Skeletal muscle satellite cell (primary cell): ENCODE results near the gene PTPRH.

ENCODE experiments used
- H3K27me3 ChIP-seq: 2 replicates; pipeline ENCODE4 v1.7.0; 2013; ENCODE audit warnings: low read length; ENCODE audit not compliant: control insufficient read depth, insufficient read depth
- H3K36me3 ChIP-seq: 2 replicates; pipeline ENCODE4 v1.7.0; 2013; ENCODE audit warnings: mild to moderate bottlenecking, control low read depth, low read length; ENCODE audit not compliant: insufficient read depth
- H3K4me1 ChIP-seq: 2 replicates; pipeline ENCODE4 v1.7.0; 2013; ENCODE audit warnings: low read length; ENCODE audit not compliant: control insufficient read depth, insufficient read depth
- H3K4me2 ChIP-seq: 2 replicates; pipeline ENCODE4 v1.7.0; 2013; ENCODE audit warnings: mild to moderate bottlenecking, low read length
- H3K4me3 ChIP-seq: 2 replicates; pipeline ENCODE4 v1.7.0; 2013; ENCODE audit warnings: low read length
- H3K9ac ChIP-seq: 2 replicates; pipeline ENCODE4 v1.7.0; 2013; ENCODE audit warnings: mild to moderate bottlenecking, low read depth, low read length, moderate library complexity
- H3K9me3 ChIP-seq: replicated peaks from 2 replicates; pipeline ENCODE4 v1.7.0; 2013; ENCODE audit warnings: mild to moderate bottlenecking, control low read depth, low read length

The PTPRH gene

DNA sequence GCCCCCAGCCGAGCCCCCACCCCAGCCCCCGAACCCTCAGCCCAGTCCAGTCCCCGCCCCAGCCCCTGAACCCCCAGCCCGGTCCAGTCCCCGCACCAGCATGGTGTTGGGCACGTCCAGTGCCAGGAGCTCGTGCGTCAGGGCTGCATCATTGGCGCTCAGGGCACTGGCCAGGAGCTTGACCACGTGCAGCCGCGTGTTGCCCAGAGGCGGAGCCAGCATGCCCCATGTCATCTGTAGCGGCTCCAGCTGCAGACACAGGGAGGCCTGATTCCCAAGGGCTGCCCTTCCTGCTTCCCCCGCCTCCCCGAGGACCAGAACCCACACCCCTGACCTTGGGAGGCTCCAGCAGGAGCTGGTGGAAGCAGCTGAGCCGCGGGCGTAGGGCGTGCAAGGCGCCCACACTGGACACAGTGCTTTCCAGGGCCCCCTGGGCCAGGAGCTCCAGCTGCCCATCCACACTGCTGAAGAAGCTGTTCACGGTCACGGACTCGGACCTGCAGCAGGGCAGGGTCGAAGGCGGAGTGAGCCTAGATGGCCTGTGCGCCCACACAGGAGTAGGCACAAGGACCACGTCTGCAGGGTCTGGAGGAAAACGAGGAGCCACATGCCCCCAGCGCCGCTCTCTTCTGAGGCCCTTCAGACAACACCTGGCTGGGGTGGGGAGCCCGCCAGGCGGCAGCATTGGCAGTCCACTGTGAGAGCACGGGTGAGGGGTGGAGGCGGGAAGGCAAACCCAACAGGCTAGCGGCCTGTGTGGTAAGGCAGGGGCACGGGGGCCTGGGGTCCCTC lies 32.0 kb upstream of the PTPRH start:
- Histone ChIP-seq H3K4me1 (no peaks in the 10 kb centered on the region), H3K36me3 (peaks cover 73% of the 10 kb centered on the region), H3K9me3 (no peaks in the 10 kb centered on the region), H3K4me3 (no peak overlapping the region), H3K4me2 (no peak overlapping the region), H3K9ac (no peak overlapping the region), H3K27me3 (no peaks in the 10 kb centered on the region)

DNA sequence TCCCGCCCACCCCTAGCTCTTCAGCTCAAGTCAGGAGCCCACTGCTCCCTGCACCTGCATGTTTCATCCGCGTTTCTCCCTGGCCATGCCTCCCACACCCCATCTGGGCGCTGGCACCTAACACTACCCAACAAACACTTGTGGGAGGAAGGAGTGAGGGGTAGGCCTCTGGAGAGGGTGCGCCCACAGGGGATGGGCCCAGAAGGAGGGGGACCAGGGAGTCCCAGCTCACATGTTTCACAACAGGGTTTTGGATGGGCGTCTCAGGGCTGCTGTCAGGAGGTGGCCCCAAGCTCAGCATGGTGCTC lies 31.4 kb upstream of the PTPRH start:
- Histone ChIP-seq H3K4me3 (no peak overlapping the region), H3K27me3 (no peaks in the 10 kb centered on the region), H3K4me1 (no peaks in the 10 kb centered on the region), H3K9ac (no peak overlapping the region), H3K9me3 (no peaks in the 10 kb centered on the region), H3K4me2 (no peak overlapping the region), H3K36me3 (peaks cover 72% of the 10 kb centered on the region)

DNA sequence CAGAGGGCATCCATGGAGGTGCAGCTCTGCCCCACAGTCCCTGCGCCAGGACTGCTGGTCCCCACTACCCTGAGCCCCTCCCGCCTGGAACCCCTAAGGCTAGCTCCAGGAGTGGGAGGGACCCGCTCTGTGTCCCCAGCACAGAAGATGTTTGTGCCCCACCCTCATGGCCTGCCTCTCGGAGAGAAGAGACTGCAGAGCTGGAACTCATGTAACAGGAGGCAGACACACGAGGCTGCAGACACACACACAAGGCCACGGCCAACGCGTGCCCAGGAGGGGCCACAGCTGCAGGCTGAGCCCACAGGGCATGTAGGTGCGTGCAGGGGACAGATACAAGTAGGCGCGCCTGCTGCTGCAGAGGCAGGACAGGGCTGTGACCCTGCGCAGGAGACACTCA lies 29.7 kb upstream of the PTPRH start:
- H3K4me1 ChIP-seq: no peaks in the 10 kb centered on the region
- H3K4me3 ChIP-seq: no peak overlapping the region
- no peaks in the 10 kb centered on the region for H3K9me3 ChIP-seq
- H3K4me2 ChIP-seq: no peak overlapping the region
- H3K9ac ChIP-seq: no peak overlapping the region
- H3K27me3 ChIP-seq: no peaks in the 10 kb centered on the region
- H3K36me3 ChIP-seq: peaks cover 58% of the 10 kb centered on the region

DNA sequence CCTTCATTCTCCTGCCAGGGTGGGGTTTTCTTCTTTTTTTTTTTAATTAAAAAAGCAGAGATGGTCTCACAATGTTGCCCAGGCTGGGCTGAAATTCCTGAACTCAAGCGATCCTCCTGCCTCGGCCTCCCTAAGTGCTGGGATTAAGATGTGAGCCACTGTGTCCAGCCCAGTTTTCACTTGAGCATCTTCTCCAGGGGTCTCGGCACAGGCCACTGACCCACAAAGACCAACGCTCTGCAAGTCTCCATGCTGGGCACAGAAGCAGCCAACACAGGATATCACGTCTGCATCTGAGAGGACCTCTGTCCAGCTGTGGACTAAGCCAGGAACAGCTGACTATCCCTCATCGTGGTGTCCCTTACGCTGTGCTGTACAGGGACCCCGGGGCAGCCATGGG lies 28.7 kb upstream of the PTPRH start:
- H3K4me1 ChIP-seq: no peaks in the 10 kb centered on the region
- no peak overlapping the region for H3K9ac ChIP-seq
- H3K4me3 ChIP-seq: no peak overlapping the region
- H3K36me3 ChIP-seq: peaks cover 61% of the 10 kb centered on the region
- H3K4me2 ChIP-seq: no peak overlapping the region
- H3K27me3 ChIP-seq: no peaks in the 10 kb centered on the region
- no peaks in the 10 kb centered on the region for H3K9me3 ChIP-seq

DNA sequence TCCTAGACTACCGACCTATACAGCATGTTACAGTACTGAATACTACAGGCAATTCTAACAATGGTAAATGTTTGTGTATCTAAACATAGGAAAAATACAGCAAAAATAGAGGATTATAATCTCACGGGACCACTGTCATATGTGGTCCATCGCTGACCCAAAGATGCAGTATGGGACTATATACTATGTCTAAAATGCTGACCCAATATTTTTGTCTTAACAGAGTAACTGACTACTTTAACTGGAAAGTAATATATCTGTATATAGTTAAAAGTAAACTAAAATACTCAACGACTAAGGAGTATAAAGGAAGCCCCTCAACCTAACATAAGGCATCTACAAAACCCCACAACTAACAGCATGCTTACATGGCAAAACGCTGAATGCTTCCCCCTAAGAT lies 23.7 kb upstream of the PTPRH start:
- H3K9me3 ChIP-seq: no peaks in the 10 kb centered on the region
- H3K36me3 ChIP-seq: peaks cover 60% of the 10 kb centered on the region
- H3K9ac ChIP-seq: no peak overlapping the region
- H3K4me1 ChIP-seq: no peaks in the 10 kb centered on the region
- no peaks in the 10 kb centered on the region for H3K27me3 ChIP-seq
- H3K4me3 ChIP-seq: no peak overlapping the region
- H3K4me2 ChIP-seq: no peak overlapping the region

DNA sequence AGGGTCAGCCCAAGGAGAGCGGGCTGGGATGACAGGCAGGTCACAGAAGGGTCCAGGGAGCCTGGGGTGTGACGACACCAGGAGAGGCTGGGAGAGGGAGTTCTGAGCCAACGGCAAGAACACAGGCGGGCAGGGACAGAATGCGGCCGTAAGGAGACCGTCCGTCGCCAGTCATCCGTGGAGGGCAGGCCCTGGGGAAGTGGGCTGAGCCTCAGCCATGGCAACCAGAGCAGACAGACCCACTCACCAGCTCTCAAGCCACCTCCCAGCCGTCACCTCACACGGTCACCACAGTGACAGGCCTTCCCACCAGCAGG lies 22.9 kb upstream of the PTPRH start:
- no peak overlapping the region for H3K9ac ChIP-seq

DNA sequence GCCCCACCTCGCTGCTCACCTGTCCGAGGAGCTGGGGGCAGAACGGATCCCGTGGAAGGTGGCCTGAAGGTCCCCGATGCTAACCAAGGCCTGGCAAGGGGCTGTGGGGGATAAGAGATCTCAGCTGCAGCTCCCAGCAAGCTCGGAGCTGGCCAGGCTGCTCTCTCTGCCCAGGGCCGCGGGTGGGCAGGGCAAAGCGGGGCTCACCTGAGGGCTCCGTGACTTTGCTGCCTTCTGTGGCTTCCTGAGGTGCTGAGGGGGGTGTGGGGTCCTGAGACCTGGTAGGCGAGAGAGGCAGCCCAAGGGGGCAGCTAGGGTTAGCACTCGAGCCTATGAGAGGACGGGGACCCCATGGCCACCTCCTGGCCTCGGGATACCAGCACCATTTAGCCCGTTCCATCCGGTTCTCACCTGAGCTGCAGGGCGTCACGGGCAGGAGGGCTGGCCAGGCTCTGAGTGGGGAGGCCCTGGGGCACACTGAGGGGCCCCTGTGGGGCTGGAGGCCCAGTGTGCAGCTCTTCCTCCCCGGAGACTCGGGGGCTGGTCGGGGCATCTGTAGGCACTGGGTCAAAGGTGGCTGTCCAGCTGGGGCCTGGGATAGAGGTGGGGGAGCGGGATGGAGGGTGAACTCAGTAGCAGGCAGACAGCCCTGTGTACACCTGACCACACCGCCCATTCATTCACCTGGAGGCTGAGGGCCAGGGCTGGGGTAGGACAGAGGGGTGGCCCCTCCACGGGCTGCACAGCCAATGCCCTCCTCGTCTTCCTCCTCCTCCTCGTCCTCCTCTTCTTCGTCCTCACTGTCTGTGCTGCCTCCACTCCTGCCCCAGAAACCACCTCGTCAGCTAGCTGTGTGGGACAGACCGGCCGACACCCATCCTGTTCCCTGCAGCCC lies 22.3 kb upstream of the PTPRH start:
- Histone ChIP-seq H3K36me3 (peaks cover 58% of the 10 kb centered on the region), H3K9ac (no peak overlapping the region), H3K27me3 (no peaks in the 10 kb centered on the region)

More for the DNA sequence above, 22.9 kb upstream of the PTPRH start:
- H3K4me2 ChIP-seq: no peak overlapping the region
- no peak overlapping the region for H3K4me3 ChIP-seq
- H3K27me3 ChIP-seq: no peaks in the 10 kb centered on the region
- H3K36me3 ChIP-seq: peaks cover 57% of the 10 kb centered on the region
- no peaks in the 10 kb centered on the region for H3K4me1 ChIP-seq
- no peaks in the 10 kb centered on the region for H3K9me3 ChIP-seq

DNA sequence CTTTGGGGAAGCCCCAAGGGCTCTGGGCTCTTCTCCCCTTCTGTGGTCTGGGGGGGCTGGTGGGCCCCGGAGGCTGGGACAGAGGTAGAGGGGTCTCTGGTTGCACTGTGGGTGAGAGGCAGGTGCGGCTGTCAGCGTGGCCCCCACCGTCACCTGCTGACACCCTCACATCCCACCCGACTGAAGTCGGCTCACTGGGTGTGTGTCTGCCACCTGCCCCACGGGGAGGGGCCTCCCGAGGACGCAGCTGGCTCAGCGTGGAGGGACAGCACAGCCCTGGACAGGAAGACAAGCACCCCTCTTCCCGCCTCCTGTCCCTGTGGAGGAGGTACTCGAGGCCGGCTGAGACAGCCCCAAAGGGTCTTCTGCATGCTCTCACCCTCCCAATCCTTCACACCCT lies 21.5 kb upstream of the PTPRH start:
- H3K4me2 ChIP-seq: no peak overlapping the region
- H3K36me3 ChIP-seq: peaks cover 54% of the 10 kb centered on the region
- H3K4me1 ChIP-seq: no peaks in the 10 kb centered on the region
- no peak overlapping the region for H3K9ac ChIP-seq
- no peaks in the 10 kb centered on the region for H3K9me3 ChIP-seq
- no peak overlapping the region for H3K4me3 ChIP-seq
- no peaks in the 10 kb centered on the region for H3K27me3 ChIP-seq

More for the DNA sequence above, 22.3 kb upstream of the PTPRH start:
- H3K4me2 ChIP-seq: no peak overlapping the region
- H3K4me1 ChIP-seq: no peaks in the 10 kb centered on the region
- H3K9me3 ChIP-seq: no peaks in the 10 kb centered on the region
- no peak overlapping the region for H3K4me3 ChIP-seq

DNA sequence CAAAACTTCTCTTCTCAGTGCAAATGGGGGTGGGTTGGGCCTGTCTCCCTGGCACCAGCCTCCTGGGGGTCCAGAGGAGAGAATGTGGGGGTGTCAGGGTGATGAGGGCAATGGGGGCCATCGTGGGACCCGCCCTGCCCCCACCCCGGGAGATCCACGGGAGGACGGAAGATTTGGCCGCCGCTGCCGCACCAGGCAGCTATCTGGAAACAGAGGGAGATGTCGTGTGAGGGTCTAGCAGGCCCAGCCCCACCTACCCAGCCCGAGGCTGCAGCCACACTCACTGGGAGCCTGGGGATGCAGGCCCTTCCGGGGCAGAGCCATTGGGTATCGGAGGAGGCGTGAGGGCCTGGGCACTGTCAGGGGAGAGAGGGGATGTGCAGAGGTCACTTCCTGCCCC lies 21.0 kb upstream of the PTPRH start:
- H3K36me3 ChIP-seq: peaks cover 54% of the 10 kb centered on the region
- H3K9ac ChIP-seq: no peak overlapping the region

DNA sequence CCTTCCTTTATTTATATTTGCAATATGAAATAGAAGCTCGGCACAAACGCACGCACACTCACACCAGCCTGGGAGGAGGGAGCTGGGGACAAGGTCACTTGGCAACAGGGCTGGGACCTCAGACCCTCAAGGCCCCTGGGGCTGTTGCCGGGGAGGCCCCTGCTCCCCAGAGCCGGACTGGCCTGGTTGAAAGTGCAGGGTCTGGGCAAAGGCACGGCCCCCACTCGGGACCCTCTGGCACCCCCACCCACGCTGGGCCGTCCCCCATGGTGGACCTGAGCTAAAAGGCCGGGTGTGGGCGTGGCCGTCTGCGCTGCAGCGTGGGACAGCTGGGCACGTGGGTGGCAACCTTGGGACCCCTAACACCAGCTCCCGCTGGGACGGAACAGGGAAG lies 20.5 kb upstream of the PTPRH start:
- Histone ChIP-seq H3K9ac (no peak overlapping the region), H3K36me3 (peaks cover 54% of the 10 kb centered on the region)

More for the DNA sequence above, 21.0 kb upstream of the PTPRH start:
- Histone ChIP-seq H3K4me1 (no peaks in the 10 kb centered on the region), H3K9me3 (no peaks in the 10 kb centered on the region), H3K4me3 (no peak overlapping the region), H3K4me2 (no peak overlapping the region), H3K27me3 (no peaks in the 10 kb centered on the region)

DNA sequence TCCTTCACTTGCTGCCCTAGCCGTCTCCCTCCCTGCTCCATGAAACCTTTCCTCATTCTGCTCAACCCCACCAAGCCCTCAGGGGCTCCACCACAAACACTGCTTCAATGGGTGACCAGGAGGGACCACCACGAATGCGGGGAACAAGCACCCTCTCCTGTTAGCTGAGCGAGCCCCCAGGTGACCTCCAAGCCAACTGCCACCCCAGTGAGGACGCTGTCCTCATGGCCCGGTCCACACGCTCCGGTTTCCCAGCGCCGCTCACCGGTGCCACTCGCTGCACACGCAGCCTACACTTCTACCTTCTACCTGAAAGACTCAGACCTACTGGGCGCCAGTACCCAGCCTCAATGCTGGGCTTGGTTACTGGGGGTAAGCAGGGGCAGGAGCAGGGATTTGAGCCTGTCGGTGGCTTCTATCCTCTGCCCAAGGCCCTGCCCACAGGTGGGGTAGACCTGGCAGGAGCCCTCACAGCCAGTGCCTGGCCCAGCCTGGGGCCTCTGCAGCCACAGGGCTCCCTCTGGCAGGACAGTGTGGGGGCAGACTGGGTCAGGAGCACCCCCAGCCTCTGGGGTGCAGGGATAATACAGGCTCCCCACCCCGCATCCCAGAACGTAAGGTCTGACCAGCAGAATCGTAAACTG lies 20.0 kb upstream of the PTPRH start:
- H3K9ac ChIP-seq: no peak overlapping the region

More for the DNA sequence above, 20.5 kb upstream of the PTPRH start:
- Histone ChIP-seq H3K4me1 (no peaks in the 10 kb centered on the region), H3K4me3 (no peak overlapping the region), H3K27me3 (no peaks in the 10 kb centered on the region), H3K4me2 (no peak overlapping the region), H3K9me3 (no peaks in the 10 kb centered on the region)

More for the DNA sequence above, 20.0 kb upstream of the PTPRH start:
- H3K9me3 ChIP-seq: no peaks in the 10 kb centered on the region
- H3K4me1 ChIP-seq: no peaks in the 10 kb centered on the region
- no peaks in the 10 kb centered on the region for H3K27me3 ChIP-seq
- H3K36me3 ChIP-seq: peaks cover 54% of the 10 kb centered on the region
- no peak overlapping the region for H3K4me2 ChIP-seq
- no peak overlapping the region for H3K4me3 ChIP-seq
